GM23338 (cell line): ENCODE results near the gene TBKBP1. TPM values are rescaled to one million over a fixed set of nuclear protein-coding genes. Genes with fewer than 3 reads are reported as not detected.

Source experiments
- ATAC-seq: fragments of 200-7000 bp; cut with Tn5 transposase; 3 replicates; pipeline ENCODE4 v1.9.1; 2020
- DNase-seq: peaks from one replicate; pipeline ENCODE4 v3.0.0-alpha.2; 2015; ENCODE audit warnings: low spot score
- H2AFZ ChIP-seq: fragments of 200-600 bp; sonication (generic); 2 replicates; pipeline ENCODE4 v1.8.0; 2016; ENCODE audit warnings: antibody characterized with exemption, mild to moderate bottlenecking, moderate library complexity
- H3F3A ChIP-seq: fragments of 200-600 bp; sonication (generic); replicated peaks from 2 replicates; pipeline ENCODE4 v1.8.0; 2017; ENCODE audit warnings: antibody characterized with exemption, mixed run types, low read depth
- H3K27ac ChIP-seq: fragments of 200-600 bp; sonication (generic); 2 replicates; pipeline ENCODE4 v1.6.1; 2016; ENCODE audit warnings: low read depth
- H3K27me3 ChIP-seq: fragments of 200-600 bp; sonication (generic); 2 replicates; pipeline ENCODE4 v1.8.0; 2016; ENCODE audit warnings: mild to moderate bottlenecking, mixed run types, moderate library complexity; ENCODE audit not compliant: insufficient read depth
- H3K36me3 ChIP-seq: fragments of 200-600 bp; sonication (generic); 2 replicates; pipeline ENCODE4 v1.8.0; 2016; ENCODE audit warnings: mild to moderate bottlenecking; ENCODE audit not compliant: insufficient read depth
- H3K4me1 ChIP-seq: fragments of 200-600 bp; sonication (generic); 2 replicates; pipeline ENCODE4 v1.8.0; 2016; ENCODE audit warnings: mild to moderate bottlenecking, moderate library complexity; ENCODE audit not compliant: insufficient read depth
- H3K4me2 ChIP-seq: fragments of 200-600 bp; sonication (generic); 2 replicates; pipeline ENCODE4 v1.7.1; 2017; ENCODE audit warnings: mixed run types
- H3K4me3 ChIP-seq: fragments of 200-600 bp; sonication (generic); 2 replicates; pipeline ENCODE4 v1.6.1; 2016; ENCODE audit warnings: mixed run types
- H3K79me2 ChIP-seq: fragments of 200-600 bp; sonication (generic); replicated peaks from 2 replicates; pipeline ENCODE4 v1.8.0; 2017; ENCODE audit warnings: mild to moderate bottlenecking; ENCODE audit not compliant: insufficient read depth
- H3K9me2 ChIP-seq: fragments of 200-600 bp; sonication (generic); 2 replicates; pipeline ENCODE4 v1.8.0; 2017; ENCODE audit not compliant: insufficient read depth
- H4K20me1 ChIP-seq: fragments of 200-600 bp; sonication (generic); replicated peaks from 2 replicates; pipeline ENCODE4 v1.8.0; 2017; ENCODE audit warnings: mild to moderate bottlenecking; ENCODE audit not compliant: insufficient read depth
- H3K27ac Mint-ChIP-seq: 2 replicates; pipeline ENCODE4 v1.8.0; 2020; ENCODE audit warnings: inconsistent platforms, mild to moderate bottlenecking, moderate library complexity, mixed read lengths
- H3K27me3 Mint-ChIP-seq: 3 replicates; pipeline ENCODE4 v1.8.0; 2022; ENCODE audit warnings: low read depth, mild to moderate bottlenecking, moderate library complexity, mixed read lengths, inconsistent platforms; ENCODE audit not compliant: insufficient read depth, poor library complexity
- H3K36me3 Mint-ChIP-seq: 3 replicates; pipeline ENCODE4 v1.8.0; 2021; ENCODE audit warnings: low read depth, mild to moderate bottlenecking, inconsistent platforms, moderate library complexity, mixed read lengths
- H3K4me1 Mint-ChIP-seq: 3 replicates; pipeline ENCODE4 v1.8.0; 2020; ENCODE audit warnings: mild to moderate bottlenecking, inconsistent platforms, mixed read lengths
- H3K4me3 Mint-ChIP-seq: 3 replicates; pipeline ENCODE4 v1.8.0; 2021; ENCODE audit warnings: moderate library complexity, mild to moderate bottlenecking, inconsistent platforms, mixed read lengths
- H3K9me3 Mint-ChIP-seq: 3 replicates; pipeline ENCODE4 v1.8.0; 2020; ENCODE audit warnings: moderate library complexity, mild to moderate bottlenecking, inconsistent platforms, mixed read lengths
- EZH2phosphoT487 ChIP-seq: fragments of 200-600 bp; sonication (generic); IDR thresholded peaks from one replicate; pipeline ENCODE4 v1.8.1; 2018; ENCODE audit warnings: antibody characterized with exemption; ENCODE audit not compliant: unreplicated experiment
- NANOG ChIP-seq: IDR thresholded peaks from 2 replicates; pipeline ENCODE4 v1.6.1; 2016; ENCODE audit warnings: antibody characterized with exemption, borderline replicate concordance
- POLR2AphosphoS5 ChIP-seq: IDR thresholded peaks from 2 replicates; pipeline ENCODE4 v1.6.1; 2016; ENCODE audit warnings: antibody characterized with exemption, low read depth
- STAT1 ChIP-seq: IDR thresholded peaks from one replicate; pipeline ENCODE4 v1.6.1; 2016; ENCODE audit warnings: antibody characterized with exemption; ENCODE audit not compliant: unreplicated experiment
- ZNF114 ChIP-seq: fragments of 250-450 bp; sonication (Bioruptor Pico); IDR thresholded peaks from 2 replicates; pipeline ENCODE4 v1.5.0; 2020; ENCODE audit warnings: mild to moderate bottlenecking, moderate library complexity
- ZNF331 ChIP-seq: fragments of 250-450 bp; sonication (Bioruptor Pico); IDR thresholded peaks from 2 replicates; pipeline ENCODE4 v1.5.0; 2020; ENCODE audit warnings: low read depth, mild to moderate bottlenecking, moderate library complexity
- ZNF462 ChIP-seq: fragments of 250-450 bp; sonication (Bioruptor Pico); IDR thresholded peaks from 2 replicates; pipeline ENCODE4 v1.5.0; 2020; ENCODE audit warnings: mild to moderate bottlenecking, moderate library complexity
- polyA plus RNA-seq: library from polyadenylated mRNA; unstranded; fragments of >200 nt; fragmentation: Nextera tagmentation; extraction: Ambion mirVana; gene quantifications from 2 replicates; pipeline ENCODE4 v1.2.1, GENCODE V29; 2016
- total RNA-seq: library from RNA; depleted of rRNA; stranded (reverse); fragments of >200 nt; shearing (Covaris generic); gene quantifications from 2 replicates; pipeline ENCODE4 v1.2.3, GENCODE V29; 2014
- TF ChIP-seq, protein P1 (sequence below): IDR thresholded peaks from 2 replicates; pipeline ENCODE4 v1.6.1; 2016; ENCODE audit warnings: antibody characterized with exemption
- TF ChIP-seq, protein P2 (sequence below): IDR thresholded peaks from one replicate; pipeline ENCODE4 v1.6.1; 2018; ENCODE audit warnings: antibody characterized with exemption; ENCODE audit not compliant: unreplicated experiment

Gene TBKBP1
- total and polyA plus RNA-seq, 2 experiments from 2014 or later: 2.5 to 12.1 TPM

DNA sequence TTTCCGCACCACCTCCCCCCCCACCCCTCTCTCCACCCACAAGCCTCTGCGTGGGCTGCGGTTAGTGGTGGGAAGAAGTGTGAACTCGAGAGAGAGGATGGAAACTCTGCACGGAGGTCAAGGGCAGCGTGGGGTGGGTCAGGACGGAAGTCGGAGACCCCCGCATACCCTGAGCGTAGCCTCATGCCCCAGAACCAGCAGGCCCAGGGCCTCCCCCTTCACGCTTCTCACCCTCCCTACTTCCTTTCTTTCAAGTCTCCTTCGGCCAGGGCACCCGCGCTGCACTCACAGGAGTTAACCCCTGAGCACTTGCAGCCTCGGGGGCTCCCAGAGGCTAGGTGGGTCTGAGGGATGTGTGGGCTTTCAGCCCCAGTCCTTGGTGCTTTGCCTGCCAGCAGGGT is 9.2 kb downstream of the TBKBP1 start:
- Histone ChIP-seq H3K9me2 (no peaks in the 10 kb centered on the region), H4K20me1 (no peaks in the 10 kb centered on the region; the same call in 1 of the 2 replicates), H3K36me3 (no peaks in the 10 kb centered on the region; the same call in 1 of the 2 replicates), H3K79me2 (no peaks in the 10 kb centered on the region), H3K4me3 (no peak overlapping the region), H3F3A (peaks cover 9% of the 10 kb centered on the region), H3K4me2 (no peak overlapping the region), H3K27ac (no peak overlapping the region), H2AFZ (no peak overlapping the region), H3K27me3 (peaks cover 13% of the 10 kb centered on the region), H3K4me1 (peaks cover 3% of the 10 kb centered on the region; the same call in 1 of the 2 replicates)
- H3K27ac Mint-ChIP-seq: no peak overlapping the region
- H3K4me1 Mint-ChIP-seq: peaks cover 22% of the 10 kb centered on the region
- H3K36me3 Mint-ChIP-seq: peaks cover 3% of the 10 kb centered on the region; the same call in 1 of the 3 replicates
- no peaks in the 10 kb centered on the region for H3K9me3 Mint-ChIP-seq
- TF ChIP-seq STAT1 (no peak), POLR2AphosphoS5 (no peak), ZNF331 (no peak), EZH2phosphoT487 (no peak), NANOG (no peak), ZNF462 (CRISPR knock-in tag) (no peak), ZNF114 (CRISPR knock-in tag) (no peak)
- TF ChIP-seq, protein P1, sequence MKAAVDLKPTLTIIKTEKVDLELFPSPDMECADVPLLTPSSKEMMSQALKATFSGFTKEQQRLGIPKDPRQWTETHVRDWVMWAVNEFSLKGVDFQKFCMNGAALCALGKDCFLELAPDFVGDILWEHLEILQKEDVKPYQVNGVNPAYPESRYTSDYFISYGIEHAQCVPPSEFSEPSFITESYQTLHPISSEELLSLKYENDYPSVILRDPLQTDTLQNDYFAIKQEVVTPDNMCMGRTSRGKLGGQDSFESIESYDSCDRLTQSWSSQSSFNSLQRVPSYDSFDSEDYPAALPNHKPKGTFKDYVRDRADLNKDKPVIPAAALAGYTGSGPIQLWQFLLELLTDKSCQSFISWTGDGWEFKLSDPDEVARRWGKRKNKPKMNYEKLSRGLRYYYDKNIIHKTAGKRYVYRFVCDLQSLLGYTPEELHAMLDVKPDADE: no peak
- TF ChIP-seq, protein P2, sequence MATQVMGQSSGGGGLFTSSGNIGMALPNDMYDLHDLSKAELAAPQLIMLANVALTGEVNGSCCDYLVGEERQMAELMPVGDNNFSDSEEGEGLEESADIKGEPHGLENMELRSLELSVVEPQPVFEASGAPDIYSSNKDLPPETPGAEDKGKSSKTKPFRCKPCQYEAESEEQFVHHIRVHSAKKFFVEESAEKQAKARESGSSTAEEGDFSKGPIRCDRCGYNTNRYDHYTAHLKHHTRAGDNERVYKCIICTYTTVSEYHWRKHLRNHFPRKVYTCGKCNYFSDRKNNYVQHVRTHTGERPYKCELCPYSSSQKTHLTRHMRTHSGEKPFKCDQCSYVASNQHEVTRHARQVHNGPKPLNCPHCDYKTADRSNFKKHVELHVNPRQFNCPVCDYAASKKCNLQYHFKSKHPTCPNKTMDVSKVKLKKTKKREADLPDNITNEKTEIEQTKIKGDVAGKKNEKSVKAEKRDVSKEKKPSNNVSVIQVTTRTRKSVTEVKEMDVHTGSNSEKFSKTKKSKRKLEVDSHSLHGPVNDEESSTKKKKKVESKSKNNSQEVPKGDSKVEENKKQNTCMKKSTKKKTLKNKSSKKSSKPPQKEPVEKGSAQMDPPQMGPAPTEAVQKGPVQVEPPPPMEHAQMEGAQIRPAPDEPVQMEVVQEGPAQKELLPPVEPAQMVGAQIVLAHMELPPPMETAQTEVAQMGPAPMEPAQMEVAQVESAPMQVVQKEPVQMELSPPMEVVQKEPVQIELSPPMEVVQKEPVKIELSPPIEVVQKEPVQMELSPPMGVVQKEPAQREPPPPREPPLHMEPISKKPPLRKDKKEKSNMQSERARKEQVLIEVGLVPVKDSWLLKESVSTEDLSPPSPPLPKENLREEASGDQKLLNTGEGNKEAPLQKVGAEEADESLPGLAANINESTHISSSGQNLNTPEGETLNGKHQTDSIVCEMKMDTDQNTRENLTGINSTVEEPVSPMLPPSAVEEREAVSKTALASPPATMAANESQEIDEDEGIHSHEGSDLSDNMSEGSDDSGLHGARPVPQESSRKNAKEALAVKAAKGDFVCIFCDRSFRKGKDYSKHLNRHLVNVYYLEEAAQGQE: no peak
- ATAC-seq (no peak), DNase-seq (no peak)
- no peak overlapping the region for H3K4me3 Mint-ChIP-seq
- peaks cover 13% of the 10 kb centered on the region for H3K27me3 Mint-ChIP-seq
